Tibial artery (tissue), 4 donors: ENCODE results near the gene RAD18.

Experiments used
- DNase-seq, 2 donors: peaks; one replicate each; pipeline ENCODE4 v3.0.0-alpha.2; 2019
- H3K27ac ChIP-seq, 2 donors: fragments of 200-600 bp; sonication (generic) in 1 of 2; 1 replicate in 1 of 2; 2 replicates in 1 of 2; pipeline ENCODE4 v1.5.1; 2018 to 2019; ENCODE audit warnings: mild to moderate bottlenecking in 1 of 2
- H3K27me3 ChIP-seq, 2 donors: fragments of 200-600 bp; sonication (generic) in 1 of 2; one replicate each; pipeline versions ENCODE4 v1.5.1 to v1.6.0; 2016 to 2019
- H3K36me3 ChIP-seq, 3 donors: fragments of 200-600 bp; sonication (generic) in 2 of 3; one replicate each; pipeline ENCODE4 v1.5.1; 2016 to 2019; ENCODE audit warnings: mild to moderate bottlenecking in 2 of 3
- H3K4me1 ChIP-seq, 4 donors: fragments of 200-600 bp; sonication (generic) in 2 of 4; 1 replicate in 3 of 4; 2 replicates in 1 of 4; pipeline ENCODE4 v1.5.1; 2016 to 2019
- H3K4me3 ChIP-seq, 2 donors: fragments of 200-600 bp; sonication (generic) in 1 of 2; 1 replicate in 1 of 2; 2 replicates in 1 of 2; pipeline ENCODE4 v1.5.1; 2018 to 2019; ENCODE audit warnings: mild to moderate bottlenecking in 2 of 2
- H3K9me3 ChIP-seq, 3 donors: fragments of 200-600 bp; sonication (generic) in 1 of 3; one replicate each; pipeline ENCODE4 v1.5.1; 2016 to 2019
- intact Hi-C: fragments of 100-400 bp; cut with DNase I; formaldehyde crosslinking; loops from one replicate; pipeline ENCODE4 v1.15.0; 2023; ENCODE audit warnings: low total_unique reads
- TF ChIP-seq, protein P1 (sequence below), 2 experiments: fragments of 200-600 bp in 1 of 2; fragments of 450-650 bp in 1 of 2; IDR thresholded peaks; one replicate each; pipeline ENCODE4 v1.5.1; 2017 to 2019; ENCODE audit warnings: antibody characterized with exemption in 2 of 2, mild to moderate bottlenecking in 1 of 2, moderate library complexity in 1 of 2

RAD18 gene

GRCh38 chr3:8869613-8870012 lies 93.7 kb downstream of the RAD18 start:
- no peak overlapping the region for H3K4me3 ChIP-seq

GRCh38 chr3:8868996-8869395 lies 94.3 kb downstream of the RAD18 start:
- no peak overlapping the region for H3K4me3 ChIP-seq
- TF ChIP-seq, protein P1, sequence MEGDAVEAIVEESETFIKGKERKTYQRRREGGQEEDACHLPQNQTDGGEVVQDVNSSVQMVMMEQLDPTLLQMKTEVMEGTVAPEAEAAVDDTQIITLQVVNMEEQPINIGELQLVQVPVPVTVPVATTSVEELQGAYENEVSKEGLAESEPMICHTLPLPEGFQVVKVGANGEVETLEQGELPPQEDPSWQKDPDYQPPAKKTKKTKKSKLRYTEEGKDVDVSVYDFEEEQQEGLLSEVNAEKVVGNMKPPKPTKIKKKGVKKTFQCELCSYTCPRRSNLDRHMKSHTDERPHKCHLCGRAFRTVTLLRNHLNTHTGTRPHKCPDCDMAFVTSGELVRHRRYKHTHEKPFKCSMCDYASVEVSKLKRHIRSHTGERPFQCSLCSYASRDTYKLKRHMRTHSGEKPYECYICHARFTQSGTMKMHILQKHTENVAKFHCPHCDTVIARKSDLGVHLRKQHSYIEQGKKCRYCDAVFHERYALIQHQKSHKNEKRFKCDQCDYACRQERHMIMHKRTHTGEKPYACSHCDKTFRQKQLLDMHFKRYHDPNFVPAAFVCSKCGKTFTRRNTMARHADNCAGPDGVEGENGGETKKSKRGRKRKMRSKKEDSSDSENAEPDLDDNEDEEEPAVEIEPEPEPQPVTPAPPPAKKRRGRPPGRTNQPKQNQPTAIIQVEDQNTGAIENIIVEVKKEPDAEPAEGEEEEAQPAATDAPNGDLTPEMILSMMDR (IDR thresholded peaks at IDR 0.05) = no peak
- no peak for DNase-seq
- no peaks in the 10 kb centered on the region for H3K27me3 ChIP-seq
- no peak overlapping the region for H3K27ac ChIP-seq
- H3K4me1 ChIP-seq = no peaks in the 10 kb centered on the region
- intact Hi-C loops = no loop called here
- no peaks in the 10 kb centered on the region for H3K36me3 ChIP-seq
- H3K9me3 ChIP-seq = no peaks in the 10 kb centered on the region

More at GRCh38 chr3:8869613-8870012, 93.7 kb downstream of the RAD18 start:
- DNase-seq = no peak
- Histone ChIP-seq H3K27me3 (no peaks in the 10 kb centered on the region), H3K27ac (no peak overlapping the region), H3K9me3 (no peaks in the 10 kb centered on the region), H3K36me3 (no peaks in the 10 kb centered on the region), H3K4me1 (no peaks in the 10 kb centered on the region)
- TF ChIP-seq, protein P1 (IDR thresholded peaks at IDR 0.05) = no peak
- intact Hi-C loops = no loop called here

- no peak for DNase-seq
- no peak overlapping the region for H3K4me3 ChIP-seq
- H3K27ac ChIP-seq = no peak overlapping the region
- no peaks in the 10 kb centered on the region for H3K36me3 ChIP-seq
- TF ChIP-seq, protein P1 (IDR thresholded peaks at IDR 0.05) = no peak
- H3K9me3 ChIP-seq = no peaks in the 10 kb centered on the region
- no peaks in the 10 kb centered on the region for H3K4me1 ChIP-seq
- H3K27me3 ChIP-seq = no peaks in the 10 kb centered on the region
- intact Hi-C loops = no loop called here
Observed at GRCh38 chr3:8867646-8868045, 95.6 kb downstream of the RAD18 start.

DNA sequence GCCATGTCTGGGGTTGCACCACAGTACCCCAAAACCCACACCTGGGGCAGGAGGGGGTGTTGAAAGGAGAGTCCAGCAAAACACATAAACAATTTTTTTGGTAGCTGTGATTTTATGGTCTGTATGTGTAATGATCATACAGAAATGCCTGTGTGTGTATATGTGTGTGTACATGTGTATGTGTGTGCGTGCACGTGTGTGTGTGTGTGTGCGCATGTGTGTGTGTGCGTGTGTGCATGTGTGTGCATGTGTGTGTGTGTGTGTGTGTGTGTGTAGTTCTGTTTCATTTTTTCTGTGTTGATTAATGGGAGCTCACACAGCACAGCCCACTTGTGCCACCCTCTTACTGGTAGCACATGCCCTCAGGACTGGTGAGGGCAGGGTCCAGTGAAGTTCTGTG lies 97.6 kb downstream of the RAD18 start:
- no peak for DNase-seq
- intact Hi-C loops = no loop called here
- no peaks in the 10 kb centered on the region for H3K27me3 ChIP-seq
- H3K4me3 ChIP-seq = no peak overlapping the region
- no peaks in the 10 kb centered on the region for H3K4me1 ChIP-seq
- no peak overlapping the region for H3K27ac ChIP-seq
- TF ChIP-seq, protein P1 (IDR thresholded peaks at IDR 0.05) = no peak
- H3K36me3 ChIP-seq = no peaks in the 10 kb centered on the region
- no peaks in the 10 kb centered on the region for H3K9me3 ChIP-seq

GRCh38 chr3:8864402-8865350 lies 98.6 kb downstream of the RAD18 start:
- DNase-seq = no peak
- Histone ChIP-seq H3K27me3 (no peaks in the 10 kb centered on the region), H3K27ac (no peak overlapping the region), H3K4me3 (no peak overlapping the region), H3K36me3 (no peaks in the 10 kb centered on the region), H3K9me3 (no peaks in the 10 kb centered on the region), H3K4me1 (no peaks in the 10 kb centered on the region)
- TF ChIP-seq, protein P1 (IDR thresholded peaks at IDR 0.05) = no peak
- intact Hi-C loops = no loop called here
